ENCODE results near the gene TNFRSF8.

The TNFRSF8 gene

DNA sequence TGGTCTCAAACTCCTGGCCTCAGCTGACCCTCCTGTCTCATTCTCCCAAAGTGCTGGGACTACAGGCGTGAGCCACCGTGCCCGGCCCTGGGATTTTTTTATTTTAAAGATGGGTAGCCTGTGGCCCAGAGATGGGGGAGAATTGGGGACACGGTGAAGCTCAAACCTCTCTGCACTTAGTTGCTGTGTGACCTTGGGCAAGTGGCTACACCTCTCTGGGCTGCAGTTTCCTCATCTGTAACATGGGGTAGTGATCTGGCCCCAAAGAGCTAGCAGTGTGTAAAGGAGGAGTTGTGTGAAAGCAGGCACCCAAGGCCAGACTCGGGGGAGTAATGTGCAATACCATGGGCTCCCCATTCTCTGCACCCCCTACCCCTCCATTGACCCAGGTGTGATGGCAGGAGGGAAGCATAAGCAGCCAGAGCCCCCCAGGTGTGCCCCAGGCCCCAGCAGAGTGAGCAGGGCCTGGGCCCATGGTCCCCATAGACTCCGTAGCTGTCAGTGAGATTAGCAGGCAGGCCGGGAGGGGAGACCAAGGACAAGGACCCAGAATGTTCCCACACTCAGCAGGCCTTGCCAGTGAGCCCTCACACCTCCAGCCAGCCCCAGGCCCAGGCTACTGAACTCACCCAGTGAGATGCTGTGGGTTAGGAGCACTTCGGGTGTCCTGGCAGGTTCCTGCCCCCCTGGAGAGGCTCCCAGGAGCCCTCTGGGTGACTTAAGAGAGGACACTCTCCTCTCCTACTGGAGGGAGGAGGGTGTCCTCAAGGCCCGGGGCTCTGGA lies 17.9 kb downstream of the TNFRSF8 start:
- H3K9me2 ChIP-seq (replicated peaks; ENCODE audit: control insufficient read depth, low read length), result no peaks in the 10 kb centered on the region
- TF ChIP-seq, protein P1, sequence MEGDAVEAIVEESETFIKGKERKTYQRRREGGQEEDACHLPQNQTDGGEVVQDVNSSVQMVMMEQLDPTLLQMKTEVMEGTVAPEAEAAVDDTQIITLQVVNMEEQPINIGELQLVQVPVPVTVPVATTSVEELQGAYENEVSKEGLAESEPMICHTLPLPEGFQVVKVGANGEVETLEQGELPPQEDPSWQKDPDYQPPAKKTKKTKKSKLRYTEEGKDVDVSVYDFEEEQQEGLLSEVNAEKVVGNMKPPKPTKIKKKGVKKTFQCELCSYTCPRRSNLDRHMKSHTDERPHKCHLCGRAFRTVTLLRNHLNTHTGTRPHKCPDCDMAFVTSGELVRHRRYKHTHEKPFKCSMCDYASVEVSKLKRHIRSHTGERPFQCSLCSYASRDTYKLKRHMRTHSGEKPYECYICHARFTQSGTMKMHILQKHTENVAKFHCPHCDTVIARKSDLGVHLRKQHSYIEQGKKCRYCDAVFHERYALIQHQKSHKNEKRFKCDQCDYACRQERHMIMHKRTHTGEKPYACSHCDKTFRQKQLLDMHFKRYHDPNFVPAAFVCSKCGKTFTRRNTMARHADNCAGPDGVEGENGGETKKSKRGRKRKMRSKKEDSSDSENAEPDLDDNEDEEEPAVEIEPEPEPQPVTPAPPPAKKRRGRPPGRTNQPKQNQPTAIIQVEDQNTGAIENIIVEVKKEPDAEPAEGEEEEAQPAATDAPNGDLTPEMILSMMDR (IDR thresholded peaks at IDR 0.05; ENCODE audit: low read depth, low read length, poor library complexity, severe bottlenecking), result no peak
- no peak for TF ChIP-seq EZH2phosphoT487 (IDR thresholded peaks at IDR 0.05; ENCODE audit: borderline replicate concordance, low read length)
- peak overlapping the region; percentile 38 for H3K4me2 ChIP-seq (ENCODE audit: low read length)

GRCh38 chr1:12081648-12082396 lies 18.7 kb downstream of the TNFRSF8 start:
- Histone ChIP-seq H3K27me3 (ENCODE audit: control insufficient read depth, low read length) (peaks cover 27% of the 10 kb centered on the region), H3K9me3 (ENCODE audit: control insufficient read depth, insufficient read depth, low read length) (peaks cover 8% of the 10 kb centered on the region; the same call in 1 of the 2 replicates), H3K4me3 (ENCODE audit: low read length) (peak overlapping the region; percentile 41), H3K4me2 (ENCODE audit: low read length) (peak overlapping the region; percentile 38), H3F3A (ENCODE audit: control insufficient read depth, insufficient read depth) (no peaks in the 10 kb centered on the region), H3K79me2 (ENCODE audit: control insufficient read depth, low read length) (no peaks in the 10 kb centered on the region), H3K27ac (ENCODE audit: low read depth, low read length) (no peak overlapping the region), H3K9me2 (replicated peaks; ENCODE audit: control insufficient read depth, low read length) (no peaks in the 10 kb centered on the region), H3K36me3 (ENCODE audit: control insufficient read depth, low read length) (no peaks in the 10 kb centered on the region), H4K20me1 (ENCODE audit: control insufficient read depth, insufficient read depth, low read depth, low read length) (no peaks in the 10 kb centered on the region), H3K4me1 (ENCODE audit: control insufficient read depth, low read length) (peaks cover 13% of the 10 kb centered on the region)
- TF ChIP-seq, protein P1 (IDR thresholded peaks at IDR 0.05; ENCODE audit: low read depth, low read length, poor library complexity, severe bottlenecking), result no peak
- no peak for TF ChIP-seq EZH2phosphoT487 (IDR thresholded peaks at IDR 0.05; ENCODE audit: borderline replicate concordance, low read length)

More for the DNA sequence above, 17.9 kb downstream of the TNFRSF8 start:
- Histone ChIP-seq H3K27ac (ENCODE audit: low read depth, low read length) (no peak overlapping the region), H3F3A (ENCODE audit: control insufficient read depth, insufficient read depth) (no peaks in the 10 kb centered on the region), H3K79me2 (ENCODE audit: control insufficient read depth, low read length) (no peaks in the 10 kb centered on the region), H3K4me1 (ENCODE audit: control insufficient read depth, low read length) (peaks cover 13% of the 10 kb centered on the region), H4K20me1 (ENCODE audit: control insufficient read depth, insufficient read depth, low read depth, low read length) (no peaks in the 10 kb centered on the region), H3K4me3 (ENCODE audit: low read length) (peak overlapping the region; percentile 41), H3K27me3 (ENCODE audit: control insufficient read depth, low read length) (peaks cover 33% of the 10 kb centered on the region), H3K36me3 (ENCODE audit: control insufficient read depth, low read length) (no peaks in the 10 kb centered on the region), H3K9me3 (ENCODE audit: control insufficient read depth, insufficient read depth, low read length) (peaks cover 8% of the 10 kb centered on the region; the same call in 1 of the 2 replicates)

GRCh38 chr1:12082988-12083387 lies 19.9 kb downstream of the TNFRSF8 start:
- peaks cover 13% of the 10 kb centered on the region for H3K4me1 ChIP-seq (ENCODE audit: control insufficient read depth, low read length)
- H3K79me2 ChIP-seq (ENCODE audit: control insufficient read depth, low read length), result no peaks in the 10 kb centered on the region

More at GRCh38 chr1:12082988-12083387, 19.9 kb downstream of the TNFRSF8 start:
- Histone ChIP-seq H3K4me2 (ENCODE audit: low read length) (no peak overlapping the region), H3K36me3 (ENCODE audit: control insufficient read depth, low read length) (no peaks in the 10 kb centered on the region), H3K27ac (ENCODE audit: low read depth, low read length) (no peak overlapping the region), H3K27me3 (ENCODE audit: control insufficient read depth, low read length) (peaks cover 16% of the 10 kb centered on the region), H4K20me1 (ENCODE audit: control insufficient read depth, insufficient read depth, low read depth, low read length) (no peaks in the 10 kb centered on the region), H3F3A (ENCODE audit: control insufficient read depth, insufficient read depth) (no peaks in the 10 kb centered on the region), H3K4me3 (ENCODE audit: low read length) (no peak overlapping the region), H3K9me2 (replicated peaks; ENCODE audit: control insufficient read depth, low read length) (no peaks in the 10 kb centered on the region), H3K9me3 (ENCODE audit: control insufficient read depth, insufficient read depth, low read length) (peaks cover 8% of the 10 kb centered on the region; the same call in 1 of the 2 replicates)
- no peak for TF ChIP-seq EZH2phosphoT487 (IDR thresholded peaks at IDR 0.05; ENCODE audit: borderline replicate concordance, low read length)
- TF ChIP-seq, protein P1 (IDR thresholded peaks at IDR 0.05; ENCODE audit: low read depth, low read length, poor library complexity, severe bottlenecking), result no peak
